ENCODE results near the gene FAM161B. TPM values are rescaled to one million over a fixed set of nuclear protein-coding genes. Genes with fewer than 3 reads are reported as not detected.
"Not testable (repeated sequence)": the region's sequence is repeated elsewhere in the genome, so short reads cannot be mapped to it uniquely, and the experiment has no call there.

The FAM161B gene
- total RNA-seq, 2 donors from 2014 or later = 2.3 to 3.2 TPM

DNA sequence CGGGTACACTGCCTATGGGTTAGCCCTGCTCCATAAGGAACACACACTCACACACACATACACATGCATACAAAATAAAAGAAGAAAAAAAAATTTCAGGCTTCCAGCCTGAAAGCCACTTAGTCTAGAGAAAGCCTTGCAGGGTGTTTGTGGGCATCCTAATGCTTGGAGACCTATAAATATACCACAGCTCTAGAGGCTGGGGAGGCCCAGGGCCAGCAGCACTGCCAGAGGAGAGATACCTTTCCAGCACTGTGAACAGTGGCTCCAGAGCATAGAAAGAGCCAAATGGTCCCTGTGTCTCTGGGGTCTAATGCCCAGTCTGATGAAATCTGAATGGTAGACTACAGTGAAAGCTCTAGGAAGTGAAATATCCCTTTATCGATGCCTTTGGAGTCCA lies 12.9 kb downstream of the FAM161B start:
- Histone ChIP-seq H3K4me1 (no peaks in the 10 kb centered on the region), H3K27ac (no peak overlapping the region), H3K36me3 (peaks cover 62% of the 10 kb centered on the region), H3K4me3 (no peak overlapping the region), H3K27me3 (no peaks in the 10 kb centered on the region), H3K9me3 (no peaks in the 10 kb centered on the region)
- TF ChIP-seq, protein P1, sequence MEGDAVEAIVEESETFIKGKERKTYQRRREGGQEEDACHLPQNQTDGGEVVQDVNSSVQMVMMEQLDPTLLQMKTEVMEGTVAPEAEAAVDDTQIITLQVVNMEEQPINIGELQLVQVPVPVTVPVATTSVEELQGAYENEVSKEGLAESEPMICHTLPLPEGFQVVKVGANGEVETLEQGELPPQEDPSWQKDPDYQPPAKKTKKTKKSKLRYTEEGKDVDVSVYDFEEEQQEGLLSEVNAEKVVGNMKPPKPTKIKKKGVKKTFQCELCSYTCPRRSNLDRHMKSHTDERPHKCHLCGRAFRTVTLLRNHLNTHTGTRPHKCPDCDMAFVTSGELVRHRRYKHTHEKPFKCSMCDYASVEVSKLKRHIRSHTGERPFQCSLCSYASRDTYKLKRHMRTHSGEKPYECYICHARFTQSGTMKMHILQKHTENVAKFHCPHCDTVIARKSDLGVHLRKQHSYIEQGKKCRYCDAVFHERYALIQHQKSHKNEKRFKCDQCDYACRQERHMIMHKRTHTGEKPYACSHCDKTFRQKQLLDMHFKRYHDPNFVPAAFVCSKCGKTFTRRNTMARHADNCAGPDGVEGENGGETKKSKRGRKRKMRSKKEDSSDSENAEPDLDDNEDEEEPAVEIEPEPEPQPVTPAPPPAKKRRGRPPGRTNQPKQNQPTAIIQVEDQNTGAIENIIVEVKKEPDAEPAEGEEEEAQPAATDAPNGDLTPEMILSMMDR (IDR thresholded peaks at IDR 0.05) = no peak
- DNase-seq (ENCODE audit: low spot score) = no peak

- Histone ChIP-seq H3K4me3 (no peak overlapping the region), H3K27ac (no peak overlapping the region), H3K27me3 (no peaks in the 10 kb centered on the region), H3K9me3 (no peaks in the 10 kb centered on the region), H3K4me1 (no peaks in the 10 kb centered on the region), H3K36me3 (peaks cover 62% of the 10 kb centered on the region)
- TF ChIP-seq, protein P1 (IDR thresholded peaks at IDR 0.05) = no peak
- no peak for DNase-seq (ENCODE audit: low spot score)
Observed at GRCh38 chr14:73936548-73936947, 13.3 kb downstream of the FAM161B start.

- TF ChIP-seq, protein P1 (IDR thresholded peaks at IDR 0.05) = peak in 1 of 2 donors; percentile 35
Observed at GRCh38 chr14:73935666-73936065, 14.2 kb downstream of the FAM161B start.

DNA sequence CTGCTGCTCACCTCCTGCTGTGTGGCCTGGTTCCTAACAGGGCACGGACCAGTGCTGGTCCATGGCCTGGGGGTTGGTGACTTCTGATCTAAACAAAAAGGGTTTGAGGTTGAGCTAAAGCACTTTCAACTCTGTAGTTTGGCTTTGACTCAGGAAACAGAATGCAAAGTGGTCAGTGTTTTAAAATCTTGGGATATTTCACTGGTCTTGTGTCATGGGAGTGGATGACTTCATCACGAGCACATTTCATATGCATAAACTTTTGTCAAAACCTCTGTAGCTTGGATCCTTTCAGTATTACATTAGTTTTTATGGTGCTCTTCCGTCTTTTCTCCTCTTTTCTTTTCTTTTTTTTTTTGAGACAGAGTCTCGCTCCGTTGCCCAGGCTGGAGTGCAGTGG lies 25.6 kb downstream of the FAM161B start:
- DNase-seq (ENCODE audit: low spot score) = no peak
- Histone ChIP-seq H3K4me1 (no peaks in the 10 kb centered on the region), H3K9me3 (no peaks in the 10 kb centered on the region), H3K27ac (no peak overlapping the region), H3K27me3 (no peaks in the 10 kb centered on the region), H3K36me3 (peaks cover 89% of the 10 kb centered on the region), H3K4me3 (no peak overlapping the region)
- TF ChIP-seq, protein P1 (IDR thresholded peaks at IDR 0.05) = no peak

More at GRCh38 chr14:73935666-73936065, 14.2 kb downstream of the FAM161B start:
- Histone ChIP-seq H3K9me3 (no peaks in the 10 kb centered on the region), H3K36me3 (peaks cover 69% of the 10 kb centered on the region), H3K4me1 (no peaks in the 10 kb centered on the region), H3K27me3 (no peaks in the 10 kb centered on the region), H3K4me3 (no peak overlapping the region), H3K27ac (no peak overlapping the region)
- no peak for DNase-seq (ENCODE audit: low spot score)

- H3K4me1 ChIP-seq; H3K9me3 ChIP-seq; H3K4me3 ChIP-seq; H3K27me3 ChIP-seq; DNase-seq (ENCODE audit: low spot score); H3K27ac ChIP-seq: not testable (repeated sequence)
- peaks cover 55% of the 10 kb centered on the region for H3K36me3 ChIP-seq
Observed at GRCh38 chr14:73919457-73919856, 30.4 kb downstream of the FAM161B start.

DNA sequence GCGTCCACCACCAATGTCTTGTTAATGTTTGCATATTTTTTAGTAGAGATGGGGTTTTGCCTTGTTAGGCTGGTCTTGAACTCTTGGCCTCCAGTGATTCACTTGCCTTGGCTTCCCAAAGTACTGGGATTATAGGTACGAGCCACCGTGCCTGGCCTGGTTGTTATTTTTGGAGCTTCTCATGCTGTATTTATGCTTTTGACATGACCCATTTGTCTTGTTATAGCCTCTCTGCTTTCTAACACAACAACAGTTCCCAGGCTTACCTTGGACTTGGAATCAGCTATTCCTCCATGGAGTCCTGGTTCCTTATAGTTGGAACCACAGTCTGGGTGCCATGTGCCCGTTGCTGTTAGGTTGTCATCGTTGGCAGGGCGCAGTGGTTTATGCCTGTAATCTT lies 33.6 kb downstream of the FAM161B start:
- TF ChIP-seq, protein P1 (IDR thresholded peaks at IDR 0.05) = no peak
- no peaks in the 10 kb centered on the region for H3K9me3 ChIP-seq
- H3K27ac ChIP-seq = no peak overlapping the region
- H3K36me3 ChIP-seq = peaks cover 36% of the 10 kb centered on the region
- H3K4me3 ChIP-seq = no peak overlapping the region
- H3K27me3 ChIP-seq = no peaks in the 10 kb centered on the region
- no peak for DNase-seq (ENCODE audit: low spot score)
- no peaks in the 10 kb centered on the region for H3K4me1 ChIP-seq

Measured in right atrium auricular region (tissue), 2 donors.